ENCODE data around the gene PIEZO1. TPM values are rescaled to one million over a fixed set of nuclear protein-coding genes. Genes with fewer than 3 reads are reported as not detected.

Gene PIEZO1
- total RNA-seq, 1 donor from 2014 or later, result 198 TPM

DNA sequence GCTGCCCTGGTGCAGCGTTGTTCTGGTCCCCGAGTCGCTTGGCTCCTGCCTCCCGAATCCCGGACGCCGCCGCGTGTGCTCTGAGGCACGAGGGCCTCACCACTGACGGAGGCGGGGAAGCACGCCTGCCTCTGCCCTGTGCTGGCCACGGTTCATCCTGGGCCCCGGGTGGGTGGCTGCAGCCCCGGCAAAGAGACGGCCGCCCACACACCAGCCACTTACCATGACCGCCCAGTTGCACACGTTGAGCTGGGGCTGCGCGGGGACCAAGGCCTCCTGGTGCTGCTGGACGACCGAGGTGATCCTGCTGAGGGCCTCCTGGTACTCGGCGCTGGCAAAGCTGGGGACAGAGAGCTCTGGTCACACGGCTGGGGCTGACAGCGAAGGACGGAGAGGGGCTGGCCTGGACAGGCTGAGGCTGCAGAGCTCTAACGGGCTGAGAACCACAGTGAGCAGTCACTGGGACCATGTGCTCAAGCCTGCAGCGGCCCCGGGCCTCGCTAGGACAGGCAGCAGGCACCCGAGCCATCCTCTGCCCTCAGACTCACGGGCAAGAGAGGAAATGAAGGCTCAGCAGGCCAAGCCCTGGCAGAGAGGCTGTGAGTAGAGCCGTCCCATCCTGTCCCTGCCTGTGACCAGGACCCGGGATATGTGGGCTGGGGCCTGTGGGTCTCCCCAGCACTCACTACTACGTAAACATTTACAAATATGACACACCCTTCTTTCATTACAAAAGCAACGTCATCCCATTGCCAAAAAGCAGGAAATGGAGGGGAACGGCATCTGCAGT lies 33.0 kb upstream of the PIEZO1 start:
- DNase-seq (ENCODE audit: low read depth), result no peak

- DNase-seq (ENCODE audit: low read depth), result no peak
Measured at GRCh38 chr16:88816736-88817535, 31.9 kb upstream of the PIEZO1 start.

DNA sequence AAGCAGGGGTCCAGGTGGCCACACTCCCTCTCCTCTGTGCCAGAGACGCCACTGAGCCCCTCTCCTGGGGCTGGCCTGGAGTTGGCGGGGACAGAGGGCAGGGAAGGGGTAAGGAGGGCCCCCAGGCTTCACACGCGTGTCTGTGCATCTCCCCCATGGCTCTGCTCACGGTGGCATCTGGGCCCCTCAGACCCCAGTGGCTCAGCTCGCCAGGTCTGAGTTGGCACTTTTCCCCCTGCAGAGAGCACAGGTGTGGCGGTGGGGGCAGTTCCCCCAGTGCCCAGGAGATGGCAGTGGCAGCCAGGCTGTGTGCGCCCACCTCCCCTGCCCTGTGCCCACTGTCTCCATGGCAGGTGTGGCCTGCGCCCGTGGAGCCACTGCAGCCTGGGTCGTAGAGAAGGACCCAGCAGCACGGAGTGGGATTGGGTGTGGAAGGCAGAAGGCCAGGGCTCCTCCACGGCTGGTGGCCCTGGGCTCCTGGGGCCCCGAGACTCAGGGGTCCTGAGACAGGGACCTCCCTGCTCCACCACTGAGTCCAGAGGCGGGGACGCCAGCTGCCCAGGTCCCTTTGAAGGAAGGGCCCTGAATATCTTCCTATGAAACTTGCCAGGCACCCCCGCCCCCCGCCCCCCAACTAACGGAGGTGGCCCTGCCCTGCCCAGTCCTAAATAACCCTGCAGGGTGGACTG lies 31.0 kb upstream of the PIEZO1 start:
- peak; percentile 48 for DNase-seq (ENCODE audit: low read depth)

DNA sequence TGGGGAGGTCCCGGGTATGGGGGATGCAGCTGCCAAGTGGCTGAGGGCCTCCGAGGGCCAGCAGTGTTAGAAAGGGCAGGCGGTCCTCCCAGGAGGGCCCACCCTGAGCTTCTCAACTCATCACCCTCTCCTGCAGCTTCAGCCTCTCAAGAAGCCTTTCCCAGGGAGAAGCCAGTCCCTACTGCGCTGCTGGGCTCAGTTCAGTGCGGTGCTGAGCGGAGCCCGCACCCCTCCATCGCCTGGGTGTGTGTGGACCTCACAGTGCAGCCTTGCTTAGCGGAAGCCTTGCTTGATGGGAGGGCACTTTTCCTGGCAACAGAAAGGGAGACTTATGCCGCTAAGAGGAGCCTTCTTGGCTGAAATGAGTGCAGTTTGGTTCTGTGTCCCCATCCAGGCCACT lies 30.2 kb upstream of the PIEZO1 start:
- DNase-seq (ENCODE audit: low read depth), result no peak

- DNase-seq (ENCODE audit: low read depth), result no peak
Measured at GRCh38 chr16:88814144-88814502, 29.1 kb upstream of the PIEZO1 start.

- no peak for DNase-seq (ENCODE audit: low read depth)
Measured at GRCh38 chr16:88813269-88814143, 28.5 kb upstream of the PIEZO1 start.

- DNase-seq (ENCODE audit: low read depth), result peak; percentile 41
Measured at GRCh38 chr16:88812513-88813268, 27.7 kb upstream of the PIEZO1 start.

DNA sequence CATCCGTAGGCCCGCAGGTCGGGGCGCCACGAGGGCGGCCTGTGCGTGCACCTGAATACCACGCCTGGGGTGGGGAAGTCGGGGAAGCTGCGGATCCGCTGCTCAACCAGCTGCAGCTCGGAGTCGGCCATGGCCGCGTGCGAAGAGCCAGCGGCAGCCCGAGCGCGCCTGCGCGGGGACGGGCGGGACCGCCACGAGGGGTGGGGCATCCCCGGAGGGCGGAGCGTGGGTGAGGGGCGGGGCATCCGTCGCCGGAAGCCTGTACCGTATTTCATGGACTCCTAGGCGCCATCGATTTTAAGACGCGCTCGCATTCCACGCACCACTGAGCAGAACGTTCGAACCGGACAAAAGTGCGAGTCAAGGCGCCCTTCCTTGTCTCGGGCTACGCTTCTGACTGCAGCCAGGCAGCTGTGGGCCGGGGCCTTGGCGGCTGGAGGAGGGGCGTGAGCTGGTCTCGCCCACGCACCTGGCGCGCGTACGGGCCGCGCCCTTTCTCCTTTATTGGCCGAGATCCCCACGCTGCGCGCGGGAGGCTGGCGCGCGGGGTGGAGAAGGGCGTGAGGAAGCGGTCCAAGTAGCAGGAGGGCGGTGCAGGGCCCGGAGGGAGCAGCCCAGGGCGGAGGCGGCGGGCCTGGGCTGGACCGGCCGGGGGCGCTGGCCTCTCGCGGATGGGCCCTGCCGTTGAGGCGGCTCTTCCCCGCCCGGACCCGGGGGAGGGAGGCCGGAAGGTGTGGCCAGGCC lies 26.9 kb upstream of the PIEZO1 start, which contains the start of gene APRT:
APRT (minus strand) TSS at position 160 of the 744 bp plus-strand sequence; CDS start at position 131, 29 bp downstream.
- peak; percentile 92 for DNase-seq (ENCODE audit: low read depth)

- peak; percentile 90 for DNase-seq (ENCODE audit: low read depth)
Measured at GRCh38 chr16:88810912-88811768, 26.1 kb upstream of the PIEZO1 start.

GRCh38 chr16:88810166-88810911 lies 25.3 kb upstream of the PIEZO1 start:
- no peak for DNase-seq (ENCODE audit: low read depth)

- peak; percentile 54 for DNase-seq (ENCODE audit: low read depth)
Measured at GRCh38 chr16:88809676-88810165, 24.7 kb upstream of the PIEZO1 start.

DNA sequence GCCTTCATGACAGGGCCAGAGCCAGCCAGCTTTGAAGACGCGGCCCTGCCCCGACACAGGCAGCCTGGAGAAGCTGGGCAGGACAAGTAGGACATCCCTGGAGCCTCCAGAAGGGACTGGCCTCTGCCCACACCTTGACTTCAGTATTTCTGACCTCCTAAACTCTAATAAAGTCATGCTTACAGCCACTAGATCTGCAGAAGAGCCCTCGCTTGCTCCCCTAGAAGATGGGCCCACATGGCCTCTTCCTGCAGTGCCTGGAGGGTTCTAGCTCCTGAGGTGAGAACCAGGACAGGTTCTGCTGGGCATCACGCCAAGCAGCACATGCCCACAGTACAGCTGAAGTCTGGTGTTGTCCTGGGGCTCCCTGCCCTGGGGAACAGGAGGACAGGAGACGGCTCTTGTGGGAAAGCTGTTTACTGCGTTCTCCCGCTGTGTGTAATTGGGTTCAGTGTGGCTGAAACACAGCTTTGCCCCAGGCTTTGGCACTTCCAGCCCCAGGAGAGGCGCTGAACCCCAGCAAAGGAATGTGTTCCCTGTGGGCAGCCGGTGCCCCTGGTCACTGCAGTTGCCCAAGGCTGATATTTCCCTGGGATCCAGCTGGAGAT lies 24.2 kb upstream of the PIEZO1 start:
- no peak for DNase-seq (ENCODE audit: low read depth)

DNA sequence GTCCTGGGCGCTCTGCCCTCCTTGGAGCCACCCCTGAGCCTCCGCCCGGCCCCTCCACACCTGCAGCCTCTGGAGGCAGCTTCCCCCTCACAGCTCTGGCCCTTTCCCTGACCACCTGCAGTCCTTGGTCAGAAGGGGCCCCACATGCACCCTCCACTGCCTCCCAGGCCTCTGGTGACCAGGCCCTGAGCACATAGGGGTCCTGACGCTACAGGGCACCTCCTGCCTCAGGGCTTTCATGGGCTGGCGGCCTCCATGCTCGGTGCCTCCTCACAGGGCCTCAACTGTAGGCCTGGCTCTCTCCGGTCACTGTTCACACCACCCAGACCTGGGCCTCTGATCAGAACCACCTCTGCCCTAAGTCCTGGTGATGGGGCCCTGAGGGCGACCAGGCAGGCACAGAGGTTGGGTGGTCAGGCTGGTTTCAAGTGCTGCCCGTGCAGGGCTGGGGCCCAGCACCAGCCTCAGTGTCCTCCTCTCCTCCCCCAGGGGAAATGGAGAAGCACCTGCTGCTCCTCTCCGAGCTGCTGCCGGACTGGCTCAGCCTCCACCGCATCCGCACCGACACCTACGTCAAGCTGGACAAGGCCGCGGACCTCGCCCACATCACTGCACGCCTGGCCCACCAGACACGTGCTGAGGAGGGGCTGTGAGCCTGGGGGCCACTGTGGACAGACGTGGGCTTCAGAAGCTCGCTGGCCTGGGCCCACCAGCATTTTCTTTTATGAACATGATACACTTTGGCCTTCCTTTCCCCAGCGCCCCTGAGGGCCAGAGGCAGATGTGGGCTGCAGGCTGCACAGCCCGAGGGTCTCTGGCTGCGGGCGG lies 22.8 kb upstream of the PIEZO1 start:
- DNase-seq (ENCODE audit: low read depth), result no peak

- no peak for DNase-seq (ENCODE audit: low read depth)
Measured at GRCh38 chr16:88807142-88807625, 22.2 kb upstream of the PIEZO1 start.

GRCh38 chr16:88806491-88807111 lies 21.6 kb upstream of the PIEZO1 start:
- DNase-seq (ENCODE audit: low read depth), result no peak

Measured in myocyte (in vitro differentiated cells).